ENCODE measurements around the gene PEX14. TPM values are rescaled to one million over a fixed set of nuclear protein-coding genes. Genes with fewer than 3 reads are reported as not detected.

The PEX14 gene
- total and polyA plus RNA-seq, 9 of the 15 experiments (the other 6 are each of a cell fraction or from before 2014, with no cell fraction given), result 2.6 to 45.7 (median 22.7) TPM

DNA sequence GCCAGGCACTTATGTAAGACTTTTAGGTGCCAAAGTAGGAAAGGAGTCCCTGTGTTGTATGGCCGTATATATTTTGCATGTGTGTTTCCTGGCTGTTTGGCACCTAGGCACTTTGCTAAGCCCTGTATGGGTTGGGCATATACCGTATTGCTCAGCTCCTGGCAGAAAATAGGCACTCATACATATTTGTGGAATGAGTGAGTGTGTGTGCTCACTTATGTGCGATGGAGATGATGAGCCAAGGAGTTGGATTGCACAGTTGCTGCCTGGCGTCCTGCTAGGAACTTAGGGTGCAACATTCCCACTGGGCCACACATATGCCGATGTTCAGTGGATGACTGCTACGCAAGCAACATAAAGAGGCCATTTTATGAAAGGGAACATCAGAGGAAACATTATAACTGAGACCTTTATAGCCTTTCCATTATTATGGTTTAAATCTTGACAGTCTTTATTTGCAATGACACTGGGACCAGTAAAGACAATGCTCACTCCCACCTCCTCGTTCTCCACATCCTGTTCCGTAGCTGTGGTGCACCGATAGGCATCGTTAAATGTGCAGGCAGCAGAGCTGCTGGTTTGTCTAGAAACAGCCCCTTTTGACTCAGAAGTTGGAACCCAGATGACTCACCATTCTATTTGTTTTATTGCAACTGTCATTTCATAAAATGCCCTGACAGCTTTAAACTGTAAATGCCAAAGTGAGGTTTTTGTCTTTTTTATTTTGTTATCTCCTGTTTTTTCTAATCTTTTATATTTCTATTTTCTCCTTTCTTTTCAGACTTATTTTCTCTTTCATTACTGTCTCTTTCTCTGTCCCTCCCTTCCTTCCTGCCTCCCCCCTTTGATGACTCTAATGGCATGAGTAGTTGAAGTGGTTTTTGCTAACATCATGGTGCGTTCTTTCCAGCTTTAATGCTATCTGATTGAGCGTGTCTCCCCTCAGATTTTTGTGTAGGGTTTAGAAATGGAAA is 36.1 kb downstream of the PEX14 start (continued):
- TF ChIP-seq CEBPB (tag; IDR thresholded peaks at IDR 0.05) (no peak), MAZ (CRISPR knock-in tag; conservative IDR thresholded peaks at IDR 0.05 in 1 of 2, IDR thresholded peaks at IDR 0.05 in 1 of 2) (no peak), RBM14 (IDR thresholded peaks at IDR 0.05; ENCODE audit: borderline replicate concordance, insufficient read depth, low read depth, low read length) (no peak), ZC3H4 (CRISPR knock-in tag; IDR thresholded peaks at IDR 0.05; ENCODE audit: borderline replicate concordance) (no peak), NEUROD1 (IDR thresholded peaks at IDR 0.05; ENCODE audit: borderline replicate concordance, low read depth, low read length, partially characterized antibody) (peak; percentile 76), ARID2 (IDR thresholded peaks at IDR 0.05) (no peak), MAFK (IDR thresholded peaks at IDR 0.05; ENCODE audit: low read length) (peak; percentile 43; the same call in 1 of the 2 replicates), BACH1 (tag; IDR thresholded peaks at IDR 0.05) (peak; percentile 69; the same call in 1 of the 2 replicates)
- TF ChIP-seq, protein P1, sequence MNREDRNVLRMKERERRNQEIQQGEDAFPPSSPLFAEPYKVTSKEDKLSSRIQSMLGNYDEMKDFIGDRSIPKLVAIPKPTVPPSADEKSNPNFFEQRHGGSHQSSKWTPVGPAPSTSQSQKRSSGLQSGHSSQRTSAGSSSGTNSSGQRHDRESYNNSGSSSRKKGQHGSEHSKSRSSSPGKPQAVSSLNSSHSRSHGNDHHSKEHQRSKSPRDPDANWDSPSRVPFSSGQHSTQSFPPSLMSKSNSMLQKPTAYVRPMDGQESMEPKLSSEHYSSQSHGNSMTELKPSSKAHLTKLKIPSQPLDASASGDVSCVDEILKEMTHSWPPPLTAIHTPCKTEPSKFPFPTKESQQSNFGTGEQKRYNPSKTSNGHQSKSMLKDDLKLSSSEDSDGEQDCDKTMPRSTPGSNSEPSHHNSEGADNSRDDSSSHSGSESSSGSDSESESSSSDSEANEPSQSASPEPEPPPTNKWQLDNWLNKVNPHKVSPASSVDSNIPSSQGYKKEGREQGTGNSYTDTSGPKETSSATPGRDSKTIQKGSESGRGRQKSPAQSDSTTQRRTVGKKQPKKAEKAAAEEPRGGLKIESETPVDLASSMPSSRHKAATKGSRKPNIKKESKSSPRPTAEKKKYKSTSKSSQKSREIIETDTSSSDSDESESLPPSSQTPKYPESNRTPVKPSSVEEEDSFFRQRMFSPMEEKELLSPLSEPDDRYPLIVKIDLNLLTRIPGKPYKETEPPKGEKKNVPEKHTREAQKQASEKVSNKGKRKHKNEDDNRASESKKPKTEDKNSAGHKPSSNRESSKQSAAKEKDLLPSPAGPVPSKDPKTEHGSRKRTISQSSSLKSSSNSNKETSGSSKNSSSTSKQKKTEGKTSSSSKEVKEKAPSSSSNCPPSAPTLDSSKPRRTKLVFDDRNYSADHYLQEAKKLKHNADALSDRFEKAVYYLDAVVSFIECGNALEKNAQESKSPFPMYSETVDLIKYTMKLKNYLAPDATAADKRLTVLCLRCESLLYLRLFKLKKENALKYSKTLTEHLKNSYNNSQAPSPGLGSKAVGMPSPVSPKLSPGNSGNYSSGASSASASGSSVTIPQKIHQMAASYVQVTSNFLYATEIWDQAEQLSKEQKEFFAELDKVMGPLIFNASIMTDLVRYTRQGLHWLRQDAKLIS (CRISPR knock-in tag; IDR thresholded peaks at IDR 0.05), result no peak
- TF ChIP-seq, protein P2, sequence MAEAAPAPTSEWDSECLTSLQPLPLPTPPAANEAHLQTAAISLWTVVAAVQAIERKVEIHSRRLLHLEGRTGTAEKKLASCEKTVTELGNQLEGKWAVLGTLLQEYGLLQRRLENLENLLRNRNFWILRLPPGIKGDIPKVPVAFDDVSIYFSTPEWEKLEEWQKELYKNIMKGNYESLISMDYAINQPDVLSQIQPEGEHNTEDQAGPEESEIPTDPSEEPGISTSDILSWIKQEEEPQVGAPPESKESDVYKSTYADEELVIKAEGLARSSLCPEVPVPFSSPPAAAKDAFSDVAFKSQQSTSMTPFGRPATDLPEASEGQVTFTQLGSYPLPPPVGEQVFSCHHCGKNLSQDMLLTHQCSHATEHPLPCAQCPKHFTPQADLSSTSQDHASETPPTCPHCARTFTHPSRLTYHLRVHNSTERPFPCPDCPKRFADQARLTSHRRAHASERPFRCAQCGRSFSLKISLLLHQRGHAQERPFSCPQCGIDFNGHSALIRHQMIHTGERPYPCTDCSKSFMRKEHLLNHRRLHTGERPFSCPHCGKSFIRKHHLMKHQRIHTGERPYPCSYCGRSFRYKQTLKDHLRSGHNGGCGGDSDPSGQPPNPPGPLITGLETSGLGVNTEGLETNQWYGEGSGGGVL (CRISPR knock-in tag; IDR thresholded peaks at IDR 0.05), result no peak
- TF ChIP-seq, protein P3, sequence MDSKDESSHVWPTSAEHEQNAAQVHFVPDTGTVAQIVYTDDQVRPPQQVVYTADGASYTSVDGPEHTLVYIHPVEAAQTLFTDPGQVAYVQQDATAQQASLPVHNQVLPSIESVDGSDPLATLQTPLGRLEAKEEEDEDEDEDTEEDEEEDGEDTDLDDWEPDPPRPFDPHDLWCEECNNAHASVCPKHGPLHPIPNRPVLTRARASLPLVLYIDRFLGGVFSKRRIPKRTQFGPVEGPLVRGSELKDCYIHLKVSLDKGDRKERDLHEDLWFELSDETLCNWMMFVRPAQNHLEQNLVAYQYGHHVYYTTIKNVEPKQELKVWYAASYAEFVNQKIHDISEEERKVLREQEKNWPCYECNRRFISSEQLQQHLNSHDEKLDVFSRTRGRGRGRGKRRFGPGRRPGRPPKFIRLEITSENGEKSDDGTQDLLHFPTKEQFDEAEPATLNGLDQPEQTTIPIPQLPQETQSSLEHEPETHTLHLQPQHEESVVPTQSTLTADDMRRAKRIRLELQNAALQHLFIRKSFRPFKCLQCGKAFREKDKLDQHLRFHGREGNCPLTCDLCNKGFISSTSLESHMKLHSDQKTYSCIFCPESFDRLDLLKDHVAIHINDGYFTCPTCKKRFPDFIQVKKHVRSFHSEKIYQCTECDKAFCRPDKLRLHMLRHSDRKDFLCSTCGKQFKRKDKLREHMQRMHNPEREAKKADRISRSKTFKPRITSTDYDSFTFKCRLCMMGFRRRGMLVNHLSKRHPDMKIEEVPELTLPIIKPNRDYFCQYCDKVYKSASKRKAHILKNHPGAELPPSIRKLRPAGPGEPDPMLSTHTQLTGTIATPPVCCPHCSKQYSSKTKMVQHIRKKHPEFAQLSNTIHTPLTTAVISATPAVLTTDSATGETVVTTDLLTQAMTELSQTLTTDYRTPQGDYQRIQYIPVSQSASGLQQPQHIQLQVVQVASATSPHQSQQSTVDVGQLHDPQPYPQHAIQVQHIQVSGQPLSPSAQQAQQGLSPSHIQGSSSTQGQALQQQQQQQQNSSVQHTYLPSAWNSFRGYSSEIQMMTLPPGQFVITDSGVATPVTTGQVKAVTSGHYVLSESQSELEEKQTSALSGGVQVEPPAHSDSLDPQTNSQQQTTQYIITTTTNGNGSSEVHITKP (IDR thresholded peaks at IDR 0.05; ENCODE audit: partially characterized antibody), result peak; percentile 77
